HFFc6 (cell line): ENCODE measurements around the gene GSK3B. TPM values are rescaled to one million over a fixed set of nuclear protein-coding genes. Genes with fewer than 3 reads are reported as not detected.
A peak's percentile ranks its signal among the peaks of the same experiment; 100 is the strongest.
"Not testable (repeated sequence)": the region's sequence is repeated elsewhere in the genome, so short reads cannot be mapped to it uniquely, and the experiment has no call there.

Source experiments
- DNase-seq: peaks from one replicate; pipeline ENCODE4 v3.0.0-alpha.2; 2018
- H3K27ac Mint-ChIP-seq: 2 replicates; pipeline ENCODE4 v1.8.0; 2020; ENCODE audit warnings: mild to moderate bottlenecking, mixed read lengths
- H3K27me3 Mint-ChIP-seq: 2 replicates; pipeline ENCODE4 v1.8.0; 2021; ENCODE audit warnings: mild to moderate bottlenecking, moderate library complexity, mixed read lengths; ENCODE audit not compliant: insufficient read depth
- H3K36me3 Mint-ChIP-seq: 2 replicates; pipeline ENCODE4 v1.8.0; 2021; ENCODE audit warnings: low read depth, mixed read lengths
- H3K4me1 Mint-ChIP-seq: 2 replicates; pipeline ENCODE4 v1.8.0; 2020; ENCODE audit warnings: low read depth, mixed read lengths
- H3K4me3 Mint-ChIP-seq: 2 replicates; pipeline ENCODE4 v1.8.0; 2020; ENCODE audit warnings: mild to moderate bottlenecking, moderate library complexity, mixed read lengths
- H3K9me3 Mint-ChIP-seq: 2 replicates; pipeline ENCODE4 v1.8.0; 2020; ENCODE audit warnings: mild to moderate bottlenecking, mixed read lengths
- CTCF ChIP-seq: fragments of 200-600 bp; sonication (generic); IDR thresholded peaks from 2 replicates; pipeline ENCODE4 v1.5.0; 2021; ENCODE audit warnings: antibody characterized with exemption, mild to moderate bottlenecking
- total RNA-seq, 6 experiments: library from RNA; stranded (reverse); fragmentation: NEBNext Ultra II Directional; extraction: Animal tissue kit (Norgen Biotek cat#: 25700); gene quantifications; 2 replicates in 1 of 6; 3 replicates in 5 of 6; pipeline ENCODE4 v1.2.3, GENCODE V29; 2021

Gene GSK3B
- total RNA-seq, 6 experiments from 2014 or later, result 42.9 to 52.8 (median 49.6) TPM

GRCh38 chr3:119898478-119899191, 195.6 kb downstream of the GSK3B start:
- peak; percentile 70 for DNase-seq
- H3K4me3 Mint-ChIP-seq, result no peak overlapping the region
- H3K4me1 Mint-ChIP-seq, result peaks cover 13% of the 10 kb centered on the region
- H3K27ac Mint-ChIP-seq, result peak overlapping the region; percentile 70
- no peaks in the 10 kb centered on the region for H3K9me3 Mint-ChIP-seq
- TF ChIP-seq CTCF, result no peak
- no peaks in the 10 kb centered on the region for H3K27me3 Mint-ChIP-seq
- H3K36me3 Mint-ChIP-seq, result no peaks in the 10 kb centered on the region; the same call in 1 of the 2 replicates

- DNase-seq, result no peak
- H3K36me3 Mint-ChIP-seq, result peaks cover 8% of the 10 kb centered on the region
- no peak overlapping the region for H3K27ac Mint-ChIP-seq
- H3K4me1 Mint-ChIP-seq, result peaks cover 18% of the 10 kb centered on the region
- H3K9me3 Mint-ChIP-seq, result peaks cover 4% of the 10 kb centered on the region
- no peaks in the 10 kb centered on the region; the same call in 1 of the 2 replicates for H3K27me3 Mint-ChIP-seq
- TF ChIP-seq CTCF, result no peak
- H3K4me3 Mint-ChIP-seq, result no peak overlapping the region
Observed at GRCh38 chr3:119894195-119894594, 200.1 kb downstream of the GSK3B start.

GRCh38 chr3:119893769-119894168, 200.5 kb downstream of the GSK3B start:
- peaks cover 13% of the 10 kb centered on the region for H3K36me3 Mint-ChIP-seq
- H3K27me3 Mint-ChIP-seq, result no peaks in the 10 kb centered on the region; the same call in 1 of the 2 replicates
- DNase-seq, result no peak
- H3K4me3 Mint-ChIP-seq, result no peak overlapping the region
- H3K4me1 Mint-ChIP-seq, result peaks cover 14% of the 10 kb centered on the region
- no peak for TF ChIP-seq CTCF
- H3K27ac Mint-ChIP-seq, result no peak overlapping the region
- peaks cover 8% of the 10 kb centered on the region for H3K9me3 Mint-ChIP-seq

GRCh38 chr3:119891944-119892721, 202.1 kb downstream of the GSK3B start:
- H3K36me3 Mint-ChIP-seq, result peaks cover 28% of the 10 kb centered on the region
- H3K27me3 Mint-ChIP-seq, result no peaks in the 10 kb centered on the region; the same call in 1 of the 2 replicates
- no peak overlapping the region; the same call in 1 of the 2 replicates for H3K27ac Mint-ChIP-seq
- peaks cover 14% of the 10 kb centered on the region for H3K4me1 Mint-ChIP-seq
- peak; percentile 55 for DNase-seq
- peak; percentile 83 for TF ChIP-seq CTCF
- peaks cover 9% of the 10 kb centered on the region for H3K9me3 Mint-ChIP-seq
- no peak overlapping the region for H3K4me3 Mint-ChIP-seq

GRCh38 chr3:119888681-119889080, 205.6 kb downstream of the GSK3B start:
- not testable (repeated sequence) for H3K9me3 Mint-ChIP-seq, DNase-seq, H3K27ac Mint-ChIP-seq, H3K4me3 Mint-ChIP-seq, H3K27me3 Mint-ChIP-seq
- Mint-ChIP-seq H3K36me3 (peaks cover 38% of the 10 kb centered on the region), H3K4me1 (peaks cover 48% of the 10 kb centered on the region)
